Right renal cortex interstitium (tissue), 3 donors: Measurements from ENCODE around the gene CYP8B1. TPM values are rescaled to one million over a fixed set of nuclear protein-coding genes. Genes with fewer than 3 reads are reported as not detected.

ENCODE experiments used
- DNase-seq, 3 donors: peaks; one replicate each; pipeline ENCODE4 v3.0.0-alpha.2; 2013; ENCODE audit warnings: low read depth in 3 of 3, low spot score in 2 of 3
- polyA plus RNA-seq, 3 donors: library from polyadenylated mRNA; unstranded; fragments of 120-200 nt; gene quantifications; one replicate each; pipeline ENCODE4 v1.2.1, GENCODE V29; 2013; ENCODE audit not compliant: insufficient read length in 3 of 3

CYP8B1 gene
- polyA plus RNA-seq, 3 donors, result 0.67 to 0.87 (median 0.83) TPM

GRCh38 chr3:42829083-42829627 lies 46.5 kb downstream of the CYP8B1 start:
- no peak for DNase-seq

- DNase-seq, result no peak
Observed at GRCh38 chr3:42827654-42828053, 48.0 kb downstream of the CYP8B1 start.

- DNase-seq, result no peak
Observed at GRCh38 chr3:42827023-42827422, 48.7 kb downstream of the CYP8B1 start.

- DNase-seq, result no peak
Observed at GRCh38 chr3:42826141-42826540, 49.5 kb downstream of the CYP8B1 start.

- DNase-seq, result no peak
Observed at GRCh38 chr3:42823351-42823750, 52.3 kb downstream of the CYP8B1 start.

GRCh38 chr3:42822828-42823227 lies 52.9 kb downstream of the CYP8B1 start:
- DNase-seq, result no peak

Other genes starting within 250 kb of the CYP8B1 start
- gene ZBTB47, start 222.2 kb downstream of the CYP8B1 start, polyA plus RNA-seq, result 10 to 100 TPM; 14.5 to 15.6 (median 15.2) TPM
- not detected for gene KLHL40, start 190.3 kb downstream of the CYP8B1 start, polyA plus RNA-seq
- gene HHATL, start 173.1 kb downstream of the CYP8B1 start, polyA plus RNA-seq, result under 1 TPM; 0.28 to 0.82 (median 0.35) TPM
- gene CCDC13, start 102.6 kb downstream of the CYP8B1 start, polyA plus RNA-seq, result 1 to 10 TPM; 2.4 to 4.0 (median 2.4) TPM
- 100 to 1,000 TPM; 168 to 202 (median 185) TPM for gene HIGD1A, start 71.4 kb downstream of the CYP8B1 start, polyA plus RNA-seq
- 1 to 10 TPM; 1.8 to 2.0 (median 1.9) TPM for gene ACKR2, start 66.4 kb downstream of the CYP8B1 start, polyA plus RNA-seq
- 10 to 100 TPM; 18.9 to 23.4 (median 23.2) TPM for gene ZNF662, start 30.3 kb upstream of the CYP8B1 start, polyA plus RNA-seq
- 1 to 10 TPM; 3.1 to 4.0 (median 3.6) TPM for gene GASK1A, start 103.4 kb upstream of the CYP8B1 start, polyA plus RNA-seq
- 10 to 100 TPM; 19.2 to 21.7 (median 21.7) TPM for gene POMGNT2, start 230.2 kb upstream of the CYP8B1 start, polyA plus RNA-seq